Measurements from ENCODE around the gene PLXNA3. TPM values are rescaled to one million over a fixed set of nuclear protein-coding genes. Genes with fewer than 3 reads are reported as not detected.

Gene PLXNA3
- polyA plus RNA-seq, 1 of the 3 experiments (the other 2 are of a cell fraction): 33.2 TPM

- 32% methylated on average over 3 of the region's 10 CpGs for WGBS (ENCODE audit: low lambda C conversion rate)
- Histone ChIP-seq H4K20me1 (ENCODE audit: insufficient read depth) (no peaks in the 10 kb centered on the region), H3K4me3 (ENCODE audit: low read depth in 2 of 2, low read length in 1 of 2) (no peak overlapping the region), H3K9ac (no peak overlapping the region), H3F3A (replicated peaks; ENCODE audit: insufficient read depth) (no peaks in the 10 kb centered on the region), H3K4me2 (no peak overlapping the region), H3K9me2 (no peaks in the 10 kb centered on the region), H3K4me1 (ENCODE audit: control insufficient read depth in 1 of 2, insufficient read depth in 2 of 2, low read depth in 1 of 2, low read length in 1 of 2) (peaks cover 0 to 23% of the 10 kb centered on the region in 2 experiments; a peak in 1 of 4 replicates), H3K9me3 (no peaks in the 10 kb centered on the region), H3K27ac (ENCODE audit: low read depth in 2 of 2, low read length in 1 of 2) (peak overlapping the region in 1 of 2 experiments; percentile 77; a peak in 2 of 4 replicates), H3K27me3 (ENCODE audit: insufficient read depth) (peaks cover 5% of the 10 kb centered on the region), H3K79me2 (ENCODE audit: insufficient read depth) (no peaks in the 10 kb centered on the region), H2AFZ (ENCODE audit: low read depth) (no peak overlapping the region), H3K36me3 (replicated peaks in 1 of 2; ENCODE audit: control insufficient read depth in 1 of 2, insufficient read depth in 2 of 2, low read length in 1 of 2) (no peaks in the 10 kb centered on the region)
- POLR2A ChIA-PET: interaction anchor here (0.9 to 2.1 kb wide), 8 partner anchors 8 to 127 kb away, joined by 3 to 6 read pairs (median 3); partner anchors contain the start of genes IKBKG and RPL10
- CTCF ChIA-PET: interaction anchor here (0.8 to 1.7 kb wide), 4 partner anchors 9 to 107 kb away, joined by 3 to 5 read pairs (median 4); partner anchors contain the start of gene FLNA
- TF ChIP-seq TCF12 (IDR thresholded peaks at IDR 0.05): no peak
- TF ChIP-seq USF1 (IDR thresholded peaks at IDR 0.05; ENCODE audit: borderline replicate concordance, low read depth): no peak
- no peak for TF ChIP-seq RCOR1 (IDR thresholded peaks at IDR 0.05; ENCODE audit: low read length)
- TF ChIP-seq EP300 (IDR thresholded peaks at IDR 0.05; ENCODE audit: borderline replicate concordance in 1 of 2, low read depth in 1 of 2, low read length in 1 of 2): no peak
- TF ChIP-seq SIN3A (IDR thresholded peaks at IDR 0.05; ENCODE audit: borderline replicate concordance, low read depth, low read length): no peak
- TF ChIP-seq CHD2 (IDR thresholded peaks at IDR 0.05; ENCODE audit: low read length, partially characterized antibody): no peak
- no peak for TF ChIP-seq MEF2A (IDR thresholded peaks at IDR 0.05; ENCODE audit: borderline replicate concordance, low read depth)
- TF ChIP-seq MXI1 (IDR thresholded peaks at IDR 0.05; ENCODE audit: low read depth, low read length): no peak
- TF ChIP-seq REST (IDR thresholded peaks at IDR 0.05; ENCODE audit: low read depth, low read length): no peak
- no peak for TF ChIP-seq SMC3 (IDR thresholded peaks at IDR 0.05; ENCODE audit: low read depth, low read length)
- no peak for DNase-seq
Measured at GRCh38 chrX:154420402-154420756, 37.7 kb upstream of the PLXNA3 start.

GRCh38 chrX:154426916-154427770 lies 30.9 kb upstream of the PLXNA3 start:
- Histone ChIP-seq H3K4me1 (ENCODE audit: control insufficient read depth in 1 of 2, insufficient read depth in 2 of 2, low read depth in 1 of 2, low read length in 1 of 2) (peaks cover 0 to 6% of the 10 kb centered on the region in 2 experiments; a peak in 1 of 4 replicates), H3K4me3 (ENCODE audit: low read depth in 2 of 2, low read length in 1 of 2) (no peak overlapping the region), H3K9me2 (no peaks in the 10 kb centered on the region), H3K4me2 (no peak overlapping the region), H2AFZ (ENCODE audit: low read depth) (no peak overlapping the region), H3K27me3 (ENCODE audit: insufficient read depth) (peaks cover 9% of the 10 kb centered on the region), H3K36me3 (replicated peaks in 1 of 2; ENCODE audit: control insufficient read depth in 1 of 2, insufficient read depth in 2 of 2, low read length in 1 of 2) (no peaks in the 10 kb centered on the region), H3K9me3 (no peaks in the 10 kb centered on the region), H3K27ac (ENCODE audit: low read depth in 2 of 2, low read length in 1 of 2) (no peak overlapping the region), H4K20me1 (ENCODE audit: insufficient read depth) (no peaks in the 10 kb centered on the region), H3K79me2 (ENCODE audit: insufficient read depth) (peaks cover 22% of the 10 kb centered on the region; the same call in 1 of the 2 replicates), H3K9ac (no peak overlapping the region), H3F3A (replicated peaks; ENCODE audit: insufficient read depth) (no peaks in the 10 kb centered on the region)
- ChIA-PET CTCF (interaction anchor here (0.6 to 0.7 kb wide), 2 partner anchors 290 to 672 kb away, joined by 3 read pairs; no protein-coding TSS in a partner anchor), POLR2A (interaction anchor here (0.7 kb wide), 1 partner anchor 500 kb away, joined by 3 read pairs; no protein-coding TSS in a partner anchor)
- DNase-seq: no peak
- WGBS (ENCODE audit: low lambda C conversion rate): 37% methylated on average over 12 of the region's 13 CpGs
- TF ChIP-seq PBX3 (IDR thresholded peaks at IDR 0.05) (no peak), TAF1 (IDR thresholded peaks at IDR 0.05; ENCODE audit: borderline replicate concordance, low read depth, low read length) (no peak), GABPA (IDR thresholded peaks at IDR 0.05; ENCODE audit: low read depth) (no peak), EZH2phosphoT487 (IDR thresholded peaks at IDR 0.05; ENCODE audit: borderline replicate concordance, low read depth) (no peak), FOXJ3 (CRISPR knock-in tag; IDR thresholded peaks at IDR 0.05) (no peak), USF1 (IDR thresholded peaks at IDR 0.05; ENCODE audit: borderline replicate concordance, low read depth) (no peak)

All from SK-N-SH (cell line).